ENCODE data around the gene TOX3. TPM values are rescaled to one million over a fixed set of nuclear protein-coding genes. Genes with fewer than 3 reads are reported as not detected.

Gene TOX3
- total and polyA plus RNA-seq, 2 of the 13 experiments (the other 11 are each of a cell fraction or from before 2014, with no cell fraction given) = 14.5 to 98.6 TPM

- TF ChIP-seq MBD4 (IDR thresholded peaks at IDR 0.05; ENCODE audit: borderline replicate concordance, low read length) (no peak), ZNF180 (CRISPR knock-in tag; IDR thresholded peaks at IDR 0.05; ENCODE audit: borderline replicate concordance, low read depth) (no peak), ZNF670 (CRISPR knock-in tag; IDR thresholded peaks at IDR 0.05; ENCODE audit: borderline replicate concordance) (no peak), ZNF552 (CRISPR knock-in tag; IDR thresholded peaks at IDR 0.05; ENCODE audit: borderline replicate concordance) (no peak), ZMYM2 (CRISPR knock-in tag; IDR thresholded peaks at IDR 0.05) (no peak), ZBTB7A (CRISPR knock-in tag; IDR thresholded peaks at IDR 0.05) (no peak), GLMP (CRISPR knock-in tag; IDR thresholded peaks at IDR 0.05; ENCODE audit: borderline replicate concordance) (no peak), LBX2 (CRISPR knock-in tag; IDR thresholded peaks at IDR 0.05; ENCODE audit: borderline replicate concordance) (no peak), GZF1 (CRISPR knock-in tag; IDR thresholded peaks at IDR 0.05) (0 out of 2 replicates have a peak, but pooled peaks have one; percentile 11), ZNF276 (CRISPR knock-in tag; IDR thresholded peaks at IDR 0.05; ENCODE audit: low read depth) (no peak), ZNF224 (CRISPR knock-in tag; IDR thresholded peaks at IDR 0.05) (no peak), ZNF260 (CRISPR knock-in tag; IDR thresholded peaks at IDR 0.05; ENCODE audit: borderline replicate concordance, low read depth) (no peak), KLF6 (CRISPR knock-in tag; IDR thresholded peaks at IDR 0.05) (no peak), ZNF12 (CRISPR knock-in tag; IDR thresholded peaks at IDR 0.05) (0 out of 2 replicates have a peak, but pooled peaks have one; percentile 43), GMEB1 (CRISPR knock-in tag; IDR thresholded peaks at IDR 0.05; ENCODE audit: borderline replicate concordance) (no peak), SMAD3 (CRISPR knock-in tag; IDR thresholded peaks at IDR 0.05) (no peak), SOX13 (IDR thresholded peaks at IDR 0.05) (no peak), SOX13 (CRISPR knock-in tag; conservative IDR thresholded peaks at IDR 0.05 in 1 of 2, IDR thresholded peaks at IDR 0.05 in 1 of 2) (no peak), NFE2L2 (IDR thresholded peaks at IDR 0.05; ENCODE audit: low read length) (no peak), TMF1 (CRISPR knock-in tag; IDR thresholded peaks at IDR 0.05; ENCODE audit: low read depth) (no peak), ZBTB4 (CRISPR knock-in tag; IDR thresholded peaks at IDR 0.05; ENCODE audit: borderline replicate concordance) (no peak), RFX3 (CRISPR knock-in tag; IDR thresholded peaks at IDR 0.05) (no peak), ZNF619 (CRISPR knock-in tag; IDR thresholded peaks at IDR 0.05) (no peak)
Observed at GRCh38 chr16:52398021-52398420, 148.9 kb downstream of the TOX3 start (continued).
